Astrocyte of the spinal cord (primary cell): ENCODE results near the gene ADGRB3.

Experiments
- DNase-seq: peaks from one replicate; pipeline ENCODE4 v3.0.0; 2011; ENCODE audit warnings: low read depth, low spot score
- H3K4me3 ChIP-seq: 2 replicates; pipeline ENCODE4 v1.5.1; 2011; ENCODE audit warnings: low read depth, mild to moderate bottlenecking, low read length, moderate library complexity
- in situ Hi-C: cut with HindIII; loops from 2 replicates; pipeline ENCODE4 v1.10.0; 2017; ENCODE audit warnings: low sequenced_read_pairs
- TF ChIP-seq, protein P1 (sequence below): IDR thresholded peaks from 2 replicates; pipeline ENCODE4 v1.5.1; 2012; ENCODE audit warnings: low read depth, mild to moderate bottlenecking, low read length, inconsistent platforms

Gene ADGRB3

DNA sequence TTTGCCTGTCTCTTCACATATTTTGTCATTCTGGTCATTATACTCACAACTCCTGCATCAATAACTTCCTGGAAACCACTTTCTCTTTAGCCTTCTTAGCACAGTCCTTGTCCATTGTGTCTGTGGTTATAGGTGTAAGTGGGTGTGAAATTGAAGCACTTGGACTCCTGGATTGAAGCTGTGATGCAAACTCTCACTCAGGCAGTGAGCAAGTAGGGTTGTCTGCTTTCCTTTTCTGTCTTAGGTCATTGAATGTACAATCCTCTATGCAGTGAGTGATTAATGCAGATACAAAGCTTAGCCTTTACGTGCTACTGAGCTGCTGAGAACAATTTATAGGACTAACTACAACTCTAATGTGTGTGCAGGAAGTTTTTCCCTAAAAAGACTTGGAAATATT, 54.8 kb downstream of the ADGRB3 start:
- H3K4me3 ChIP-seq = no peak overlapping the region
- in situ Hi-C loops = no loop called here
- TF ChIP-seq, protein P1, sequence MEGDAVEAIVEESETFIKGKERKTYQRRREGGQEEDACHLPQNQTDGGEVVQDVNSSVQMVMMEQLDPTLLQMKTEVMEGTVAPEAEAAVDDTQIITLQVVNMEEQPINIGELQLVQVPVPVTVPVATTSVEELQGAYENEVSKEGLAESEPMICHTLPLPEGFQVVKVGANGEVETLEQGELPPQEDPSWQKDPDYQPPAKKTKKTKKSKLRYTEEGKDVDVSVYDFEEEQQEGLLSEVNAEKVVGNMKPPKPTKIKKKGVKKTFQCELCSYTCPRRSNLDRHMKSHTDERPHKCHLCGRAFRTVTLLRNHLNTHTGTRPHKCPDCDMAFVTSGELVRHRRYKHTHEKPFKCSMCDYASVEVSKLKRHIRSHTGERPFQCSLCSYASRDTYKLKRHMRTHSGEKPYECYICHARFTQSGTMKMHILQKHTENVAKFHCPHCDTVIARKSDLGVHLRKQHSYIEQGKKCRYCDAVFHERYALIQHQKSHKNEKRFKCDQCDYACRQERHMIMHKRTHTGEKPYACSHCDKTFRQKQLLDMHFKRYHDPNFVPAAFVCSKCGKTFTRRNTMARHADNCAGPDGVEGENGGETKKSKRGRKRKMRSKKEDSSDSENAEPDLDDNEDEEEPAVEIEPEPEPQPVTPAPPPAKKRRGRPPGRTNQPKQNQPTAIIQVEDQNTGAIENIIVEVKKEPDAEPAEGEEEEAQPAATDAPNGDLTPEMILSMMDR = no peak
- no peak for DNase-seq

GRCh38 chr6:68691120-68691519, 56.0 kb downstream of the ADGRB3 start:
- TF ChIP-seq, protein P1 = no peak
- DNase-seq = no peak
- H3K4me3 ChIP-seq = no peak overlapping the region
- in situ Hi-C loops = no loop called here

- no peak for DNase-seq
- TF ChIP-seq, protein P1 = no peak
- no peak overlapping the region for H3K4me3 ChIP-seq
- in situ Hi-C loops = no loop called here
Observed at GRCh38 chr6:68693271-68693670, 58.2 kb downstream of the ADGRB3 start.

DNA sequence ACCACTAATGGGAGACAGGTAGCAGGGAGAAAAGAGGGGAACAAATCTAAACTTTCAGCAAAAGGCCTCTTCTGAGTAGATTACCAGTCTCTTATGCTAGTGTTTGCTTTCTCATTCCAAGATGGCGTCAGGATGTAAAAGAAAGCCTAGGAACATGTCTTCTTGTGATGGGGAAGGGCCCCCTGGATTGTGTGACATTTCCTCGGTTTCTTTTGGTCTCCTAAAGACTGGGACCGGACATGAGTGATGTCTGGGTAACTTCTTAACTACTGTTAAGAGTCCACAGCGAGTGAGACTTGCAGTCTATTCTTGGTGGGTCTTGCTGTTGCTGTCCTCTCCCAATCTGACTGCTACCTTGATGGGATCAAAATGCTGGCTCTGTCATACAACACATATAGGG, 60.3 kb downstream of the ADGRB3 start:
- H3K4me3 ChIP-seq = no peak overlapping the region
- in situ Hi-C loops = no loop called here
- no peak for DNase-seq
- TF ChIP-seq, protein P1 = no peak

DNA sequence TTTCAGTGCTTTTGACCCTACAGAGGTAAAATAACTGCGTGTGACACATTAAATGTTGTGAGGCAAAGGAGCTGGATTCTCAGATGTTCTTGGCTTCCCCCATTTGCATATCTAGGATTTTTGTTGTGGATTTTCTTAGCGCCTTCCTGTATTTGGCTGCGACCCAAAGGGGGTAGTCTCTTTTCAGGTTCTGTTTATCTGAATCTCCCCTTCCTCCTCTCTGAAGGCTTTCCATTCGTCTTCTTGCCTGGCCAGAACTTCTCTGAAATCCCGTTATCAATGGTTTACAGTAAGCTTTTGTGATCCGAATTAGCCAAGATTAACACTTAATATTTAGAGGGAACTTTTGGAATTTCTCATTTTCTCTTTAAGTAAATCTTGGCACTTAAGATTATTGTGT, 60.8 kb downstream of the ADGRB3 start:
- in situ Hi-C loops = no loop called here

DNA sequence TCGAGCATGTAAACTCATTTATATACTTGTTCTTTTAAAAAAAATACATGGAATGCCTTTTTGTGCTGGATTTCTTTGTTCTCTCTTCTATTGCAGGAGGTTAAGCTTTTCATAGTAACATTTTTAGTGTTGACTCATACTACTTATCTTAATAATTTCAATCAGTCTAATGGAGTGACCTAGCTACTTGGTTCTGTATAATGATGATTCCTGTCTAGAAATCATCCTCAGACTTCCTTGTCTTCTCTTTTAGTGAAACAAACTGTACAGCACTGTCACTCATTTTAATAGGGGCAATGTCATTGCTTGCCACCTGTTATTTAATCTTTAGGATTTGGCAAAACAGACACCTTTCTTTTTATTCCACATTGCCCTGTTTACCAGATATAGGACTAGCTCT, 62.3 kb downstream of the ADGRB3 start:
- in situ Hi-C loops = no loop called here
- no peak for DNase-seq
- H3K4me3 ChIP-seq = no peak overlapping the region
- TF ChIP-seq, protein P1 = no peak

More for the DNA sequence above, 60.8 kb downstream of the ADGRB3 start:
- no peak for DNase-seq
- no peak overlapping the region for H3K4me3 ChIP-seq
- TF ChIP-seq, protein P1 = no peak

GRCh38 chr6:68701159-68701558, 66.1 kb downstream of the ADGRB3 start:
- DNase-seq = no peak
- H3K4me3 ChIP-seq = no peak overlapping the region
- in situ Hi-C loops = no loop called here
- TF ChIP-seq, protein P1 = no peak
